Adipose tissue (tissue), 3 donors: ENCODE data around the gene PDAP1. TPM values are rescaled to one million over a fixed set of nuclear protein-coding genes. Genes with fewer than 3 reads are reported as not detected.
"Not testable (repeated sequence)": the region's sequence is repeated elsewhere in the genome, so short reads cannot be mapped to it uniquely, and the experiment has no call there.

Experiments
- H3K27ac ChIP-seq: one replicate; pipeline ENCODE4 v1.5.1; 2013; ENCODE audit warnings: low read depth, low read length
- WGBS, 3 donors: extraction: QIAGEN DNeasy Blood & Tissue Kit; methylation state at CpG; one replicate each; pipeline ENCODE4 v1.1.7; 2013; 5-methylcytosine and 5-hydroxymethylcytosine counted together
- polyA plus RNA-seq, 3 donors: library from polyadenylated mRNA; stranded (reverse); fragments of 200-250 nt; gene quantifications; one replicate each; pipeline ENCODE4 v1.2.3, GENCODE V29; 2013
- donor health status: healthy with polysubstance abuse.
- donor health status: Bipolar disorder and iron deficiency.
- donor health status: healthy.

Gene PDAP1
- polyA plus RNA-seq, 3 donors, result 89.4 to 169 (median 152) TPM

DNA sequence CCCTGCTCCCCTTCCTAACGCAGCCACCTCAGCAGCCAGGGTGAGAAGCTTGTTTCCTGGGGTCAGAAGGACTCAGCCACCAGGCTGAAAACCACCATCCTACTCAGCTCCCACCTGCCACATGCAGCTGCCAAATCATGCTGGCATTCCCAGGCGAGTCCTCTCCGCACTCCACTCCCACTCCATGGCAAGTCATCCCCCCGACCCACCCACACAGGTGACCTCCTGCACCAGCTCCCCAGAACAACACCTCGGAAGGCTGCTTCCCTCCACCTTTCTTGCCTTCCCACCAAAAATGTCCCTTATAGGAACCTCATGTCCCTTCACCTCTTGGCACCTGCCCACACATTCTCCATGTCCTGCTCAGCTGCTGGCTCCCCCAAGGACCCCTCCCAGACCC, 4.6 kb downstream of the PDAP1 start:
- WGBS, 3 donors, result 46 to 93% (median 92%) methylated on average over 5 of the region's 5 CpGs

DNA sequence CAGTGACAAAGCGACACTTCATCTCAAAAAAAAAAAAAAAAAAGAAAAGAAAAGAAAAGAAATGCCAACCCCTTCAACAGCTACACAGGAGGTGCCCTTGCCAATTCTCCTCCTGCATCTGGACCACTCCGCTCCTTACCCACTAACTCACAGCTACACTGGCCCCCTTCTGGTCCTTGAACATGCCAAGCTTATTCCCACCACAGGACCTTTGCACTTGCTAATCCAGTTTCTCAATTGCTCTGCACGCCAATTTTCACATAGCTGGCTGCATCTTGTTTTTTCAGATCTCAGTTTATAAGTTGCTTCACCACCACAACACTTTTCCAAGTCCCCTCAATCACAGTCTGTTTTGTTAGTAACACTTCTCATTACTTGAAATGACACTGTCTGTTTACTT, 5.5 kb downstream of the PDAP1 start:
- 95 to 100% (median 96%) methylated on average over 2 to 3 of the region's 3 CpGs for WGBS, 3 donors
- H3K27ac ChIP-seq, result no peak overlapping the region

More for the DNA sequence above, 4.6 kb downstream of the PDAP1 start:
- H3K27ac ChIP-seq, result no peak overlapping the region

DNA sequence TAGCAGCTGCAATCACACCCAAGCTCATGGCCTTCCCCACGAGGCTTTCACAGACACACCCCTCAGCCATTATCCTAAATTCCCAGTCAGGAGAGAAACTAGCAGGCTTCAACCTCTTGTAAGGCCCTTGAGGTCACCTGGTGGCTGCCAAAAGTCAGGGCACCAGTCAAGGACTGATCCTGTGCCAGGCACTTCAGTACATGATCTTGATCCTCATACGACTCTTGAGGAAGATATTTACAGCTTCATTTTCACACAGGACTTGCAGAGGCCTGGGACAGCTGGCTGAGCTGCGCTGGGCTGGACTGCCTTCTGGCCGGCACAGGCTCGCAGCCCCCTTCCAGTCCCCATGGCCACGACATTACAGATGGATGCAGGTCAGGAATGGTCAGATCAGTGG, 8.8 kb downstream of the PDAP1 start:
- H3K27ac ChIP-seq, result no peak overlapping the region
- 76 to 83% (median 76%) methylated on average over 6 of the region's 6 CpGs for WGBS, 3 donors

DNA sequence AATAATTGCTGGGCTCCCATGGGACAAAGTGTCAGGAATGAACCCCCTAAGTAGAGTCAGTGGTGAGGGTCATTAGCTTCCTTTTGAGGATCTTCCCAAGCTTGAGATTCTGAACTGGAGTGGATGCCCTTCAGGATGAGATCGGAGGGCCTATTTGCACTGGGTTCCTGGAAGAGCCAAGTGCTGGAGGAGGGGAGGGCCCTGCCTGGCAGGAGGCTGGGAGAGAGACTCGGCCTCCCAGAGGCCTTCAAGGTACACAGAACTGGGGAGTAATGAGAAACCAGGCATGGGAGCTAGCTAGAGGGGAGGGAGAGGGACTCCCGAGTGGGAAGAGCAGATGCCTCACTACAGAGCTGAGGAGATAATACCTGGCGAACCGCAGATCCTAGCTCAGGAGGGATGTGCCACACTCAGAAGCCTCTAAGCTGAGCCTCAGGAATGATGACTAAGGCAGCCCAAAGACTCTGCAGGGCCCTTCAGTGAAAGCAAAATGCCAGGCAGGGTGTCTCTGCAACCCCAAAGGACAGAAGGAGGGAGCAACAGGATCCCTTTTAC, 9.4 kb downstream of the PDAP1 start:
- WGBS, 3 donors, result 79 to 80% (median 79%) methylated on average over 5 of the region's 5 CpGs
- no peak overlapping the region for H3K27ac ChIP-seq

DNA sequence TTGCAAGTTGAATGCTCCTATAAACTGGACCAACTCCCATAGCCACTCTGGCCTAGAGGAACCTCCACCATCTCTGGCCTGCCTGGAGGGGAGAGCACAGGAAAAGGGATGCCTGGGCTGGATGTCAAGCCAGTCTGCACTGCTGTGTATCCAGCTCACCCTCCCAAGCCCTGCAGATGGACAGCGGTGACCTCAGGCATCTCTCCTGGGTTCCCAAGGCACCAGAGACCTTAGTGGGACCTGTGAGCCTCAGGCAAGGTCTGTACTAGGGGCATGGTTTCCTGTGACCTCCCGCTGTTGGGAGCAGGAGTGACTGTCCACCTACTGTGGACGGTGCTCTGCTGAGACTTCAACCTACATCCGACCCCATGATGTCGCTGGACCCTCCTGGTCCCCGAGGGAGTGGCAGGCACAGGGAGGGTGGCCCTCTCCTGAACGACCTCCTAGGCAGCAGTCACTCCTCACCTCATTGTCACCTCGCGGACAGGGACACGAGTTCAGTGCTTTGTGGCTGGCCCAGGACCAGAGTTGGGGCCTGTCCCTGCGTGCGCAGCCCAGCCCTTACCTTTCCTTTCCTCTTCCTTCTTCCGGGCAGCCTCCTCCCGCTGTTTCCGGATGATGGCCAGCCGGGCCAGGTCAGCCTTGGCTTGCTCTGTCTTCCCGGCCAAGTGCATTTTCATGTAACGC, 11.0 kb downstream of the PDAP1 start:
- 78 to 85% (median 85%) methylated on average over 18 of the region's 18 CpGs for WGBS, 3 donors
- H3K27ac ChIP-seq, result no peak overlapping the region

DNA sequence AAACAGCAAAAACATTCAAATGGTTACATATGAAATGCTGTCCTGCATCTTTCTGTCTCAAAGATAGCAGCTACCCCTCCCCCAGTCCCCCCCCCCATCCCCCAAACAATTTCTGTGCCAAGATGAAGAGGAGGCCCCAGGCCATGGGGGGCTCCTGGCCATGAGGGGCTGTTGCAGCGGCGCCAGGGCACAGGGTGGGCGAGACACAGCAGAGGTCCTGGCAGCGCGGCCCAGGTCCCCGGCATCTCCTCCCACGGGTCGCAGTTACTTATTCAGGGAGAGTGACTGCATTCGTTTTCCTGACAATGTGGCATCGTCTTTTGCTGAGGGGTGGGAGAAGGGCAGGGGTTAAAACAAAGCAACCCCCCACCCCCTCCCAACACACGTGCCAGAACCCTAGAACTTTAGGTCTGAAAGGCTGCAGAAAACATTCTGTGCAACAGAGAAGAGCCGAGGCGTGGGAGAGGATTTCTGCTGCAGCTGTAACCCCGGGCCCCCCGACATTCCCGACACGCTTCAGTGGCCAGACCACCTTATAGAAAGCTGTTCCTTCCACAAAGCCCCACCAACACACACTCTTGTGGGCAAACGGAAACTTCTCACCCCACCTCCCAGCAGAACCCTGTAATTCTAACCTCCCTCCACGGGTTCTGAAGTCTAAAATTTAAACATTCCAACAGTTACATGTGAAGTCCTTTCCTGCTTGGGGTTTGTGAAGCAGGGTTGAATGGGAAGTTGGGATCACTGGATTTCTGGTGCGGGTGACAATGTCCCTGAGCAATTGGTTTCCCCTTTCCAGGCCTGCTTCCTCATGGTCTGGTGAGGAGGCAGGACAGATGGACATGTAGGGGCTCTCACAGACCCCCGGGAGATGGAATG, 11.7 kb downstream of the PDAP1 start:
- 79 to 80% (median 79%) methylated on average over 21 of the region's 21 CpGs for WGBS, 3 donors
- no peak overlapping the region for H3K27ac ChIP-seq

DNA sequence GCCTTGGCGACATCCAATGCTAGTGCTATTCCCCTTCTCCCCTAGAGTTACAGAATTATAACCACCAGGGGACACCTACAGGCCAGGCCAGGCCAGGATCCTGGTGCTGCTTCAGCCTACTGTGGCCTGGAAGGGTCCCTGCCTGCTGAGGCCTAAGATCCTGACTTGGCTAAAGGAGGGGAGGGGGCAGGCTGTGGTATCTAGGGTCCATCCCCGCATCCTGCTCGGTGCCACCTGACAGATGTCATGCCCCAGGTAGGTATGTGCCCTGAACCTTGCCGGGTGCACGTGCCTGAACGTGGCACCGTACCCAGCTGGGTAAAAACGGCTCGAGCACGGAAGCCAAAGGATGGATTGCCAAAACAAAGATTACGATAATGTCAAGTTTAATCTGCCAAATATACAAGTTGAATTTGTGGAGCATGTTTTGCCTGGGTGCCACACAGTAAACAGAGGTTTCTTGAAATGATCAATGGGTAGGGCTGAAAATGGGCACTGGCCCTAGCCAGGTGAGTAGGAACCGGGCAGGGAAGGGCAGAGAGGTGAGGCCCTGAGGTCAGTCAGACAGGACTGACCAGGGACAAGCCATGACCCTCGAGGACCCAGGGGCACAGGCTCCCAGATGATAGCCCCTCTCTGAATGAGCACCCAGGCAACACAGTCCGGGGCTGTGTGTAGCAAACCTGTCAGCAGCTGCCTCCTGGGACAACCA, 12.6 kb downstream of the PDAP1 start:
- H3K27ac ChIP-seq, result no peak overlapping the region
- 81 to 87% (median 83%) methylated on average over 14 of the region's 14 CpGs for WGBS, 3 donors

DNA sequence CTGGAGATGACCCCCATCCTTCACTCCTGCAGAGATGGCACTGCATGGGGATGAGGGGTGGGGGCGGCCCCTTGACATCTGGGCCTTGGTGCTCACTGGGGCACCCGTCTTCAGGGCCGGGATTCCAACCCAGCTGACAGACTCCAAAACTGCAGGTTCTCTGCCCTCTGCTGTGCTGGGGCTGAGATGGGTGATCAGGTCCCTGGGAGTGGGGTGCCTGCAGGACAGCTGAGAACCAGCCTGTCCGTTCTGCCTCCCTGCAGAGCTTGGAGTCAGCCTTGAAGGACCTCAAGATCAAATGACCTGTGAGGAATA, 14.3 kb downstream of the PDAP1 start:
- H3K27ac ChIP-seq, result no peak overlapping the region
- 88 to 98% (median 89%) methylated on average over 4 of the region's 4 CpGs for WGBS, 3 donors

DNA sequence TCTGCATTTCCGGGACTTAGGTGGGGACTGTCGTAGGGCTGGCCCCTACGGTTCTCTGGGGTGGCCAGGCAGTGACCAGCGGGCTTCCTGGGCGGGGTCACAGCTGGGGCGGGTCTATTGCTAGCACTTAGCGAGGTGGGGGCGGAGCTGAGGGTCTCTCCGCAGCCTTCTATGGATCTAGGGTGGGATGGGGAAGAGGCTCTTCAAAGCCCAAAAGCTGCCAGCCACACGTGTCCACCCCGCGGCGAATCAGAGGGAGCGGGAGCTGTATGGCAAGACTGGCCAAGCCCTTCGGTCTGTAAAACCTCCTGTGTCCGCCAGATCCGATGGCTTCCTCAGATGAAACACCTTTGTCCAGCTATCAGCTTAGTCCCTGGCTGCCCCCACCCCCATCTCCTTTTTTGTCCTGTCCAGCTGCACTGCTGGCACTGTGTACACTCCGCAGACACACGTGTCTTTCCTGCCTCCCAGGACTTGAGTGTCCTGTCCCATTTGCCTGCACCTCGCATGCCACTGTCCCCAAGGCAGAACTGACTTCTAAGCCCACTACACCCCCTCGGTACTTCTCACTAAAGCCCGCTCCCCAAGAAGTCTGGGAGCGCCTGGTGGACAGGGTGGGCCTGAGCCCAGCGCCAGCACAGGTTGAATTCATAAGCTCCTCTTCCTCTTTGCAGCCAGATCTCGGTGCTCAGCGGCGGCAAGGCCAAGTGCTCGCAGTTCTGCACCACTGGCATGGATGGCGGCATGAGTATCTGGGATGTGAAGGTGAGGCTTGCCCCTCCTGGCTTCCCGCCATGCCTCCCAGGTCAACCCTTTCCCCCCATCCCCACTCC, 14.8 kb downstream of the PDAP1 start:
- no peak overlapping the region for H3K27ac ChIP-seq
- 30 to 61% (median 50%) methylated on average over 30 of the region's 30 CpGs for WGBS, 3 donors

DNA sequence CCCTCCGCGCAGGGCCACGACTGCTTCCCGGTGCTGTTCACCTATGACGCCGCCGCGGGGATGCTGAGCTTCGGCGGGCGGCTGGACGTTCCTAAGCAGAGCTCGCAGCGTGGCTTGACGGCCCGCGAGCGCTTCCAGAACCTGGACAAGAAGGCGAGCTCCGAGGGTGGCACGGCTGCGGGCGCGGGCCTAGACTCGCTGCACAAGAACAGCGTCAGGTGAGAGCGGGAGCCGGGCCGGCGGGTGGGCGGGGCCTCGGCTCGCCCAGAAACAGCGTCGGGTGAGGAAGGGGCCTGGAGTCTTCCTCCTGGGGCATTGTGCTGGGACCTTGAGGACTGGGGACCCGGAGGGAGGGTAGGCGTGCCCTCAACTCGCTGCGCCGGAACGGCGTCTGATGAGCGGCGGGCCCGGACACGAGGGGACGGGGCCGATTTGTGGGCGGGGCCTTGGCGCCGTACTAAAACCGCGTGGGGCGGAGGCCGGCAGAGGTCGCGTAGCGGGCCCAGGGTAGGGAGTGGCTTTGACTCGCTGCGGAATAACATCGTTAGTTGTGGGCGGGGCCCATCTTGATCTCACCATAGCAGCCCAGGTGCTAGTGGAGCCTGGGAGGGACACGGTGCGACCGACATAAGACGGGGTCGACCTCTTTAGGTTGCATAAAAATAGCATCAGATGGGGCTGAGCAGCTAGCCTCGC, 15.6 kb downstream of the PDAP1 start:
- H3K27ac ChIP-seq, result peak overlapping the region; percentile 13
- WGBS, 3 donors, result 2 to 13% (median 9%) methylated on average over 67 to 68 of the region's 68 CpGs

DNA sequence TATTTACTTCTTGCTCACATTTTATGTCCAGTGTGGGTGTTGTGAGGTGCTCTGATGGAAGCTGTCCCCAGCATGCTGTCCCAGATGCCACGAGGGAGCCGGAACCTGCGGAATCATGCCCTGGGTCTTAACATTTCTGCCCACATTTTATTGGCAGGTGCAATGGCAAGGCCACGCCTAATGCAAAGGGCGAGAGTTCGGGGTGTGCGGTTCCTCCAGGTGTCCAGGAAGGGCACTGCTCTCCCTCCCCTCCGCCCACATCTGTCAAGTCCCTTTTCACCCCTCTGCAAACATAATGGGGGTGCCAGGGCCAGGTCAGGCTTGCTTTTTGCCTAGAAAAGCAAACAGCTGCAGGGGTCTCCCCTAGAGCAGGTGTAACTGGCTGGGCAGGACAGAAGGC, 16.4 kb downstream of the PDAP1 start:
- H3K27ac ChIP-seq, result no peak overlapping the region
- 64 to 92% (median 86%) methylated on average over 8 of the region's 8 CpGs for WGBS, 3 donors

DNA sequence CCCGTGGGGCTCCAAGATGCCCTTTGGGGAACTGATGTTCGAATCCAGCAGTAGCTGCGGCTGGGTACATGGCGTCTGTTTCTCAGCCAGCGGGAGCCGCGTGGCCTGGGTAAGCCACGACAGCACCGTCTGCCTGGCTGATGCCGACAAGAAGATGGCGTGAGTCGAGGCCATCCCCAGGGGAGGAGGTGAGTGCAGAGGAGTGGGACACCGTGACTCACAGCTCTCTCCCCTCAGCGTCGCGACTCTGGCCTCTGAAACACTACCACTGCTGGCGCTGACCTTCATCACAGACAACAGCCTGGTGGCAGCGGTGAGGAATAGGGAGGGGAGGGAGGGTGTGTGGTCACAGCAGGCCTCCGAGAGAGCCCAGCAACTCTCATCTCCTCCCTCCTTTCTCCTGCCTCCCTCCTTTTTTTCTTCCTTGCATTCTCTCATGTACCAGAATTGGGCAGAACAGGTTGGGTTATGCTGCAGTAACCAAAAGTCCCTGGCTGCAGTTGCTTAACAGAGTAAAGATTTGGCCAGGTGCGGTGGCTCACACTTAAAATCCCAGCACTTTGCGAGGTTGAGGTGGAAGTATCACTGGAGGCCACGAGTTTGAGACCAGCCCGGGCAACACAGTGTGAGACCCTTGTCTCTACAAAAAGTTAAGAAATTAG, 17.3 kb downstream of the PDAP1 start:
- no peak overlapping the region for H3K27ac ChIP-seq
- WGBS, 3 donors, result 92 to 94% (median 93%) methylated on average over 20 to 23 of the region's 23 CpGs

DNA sequence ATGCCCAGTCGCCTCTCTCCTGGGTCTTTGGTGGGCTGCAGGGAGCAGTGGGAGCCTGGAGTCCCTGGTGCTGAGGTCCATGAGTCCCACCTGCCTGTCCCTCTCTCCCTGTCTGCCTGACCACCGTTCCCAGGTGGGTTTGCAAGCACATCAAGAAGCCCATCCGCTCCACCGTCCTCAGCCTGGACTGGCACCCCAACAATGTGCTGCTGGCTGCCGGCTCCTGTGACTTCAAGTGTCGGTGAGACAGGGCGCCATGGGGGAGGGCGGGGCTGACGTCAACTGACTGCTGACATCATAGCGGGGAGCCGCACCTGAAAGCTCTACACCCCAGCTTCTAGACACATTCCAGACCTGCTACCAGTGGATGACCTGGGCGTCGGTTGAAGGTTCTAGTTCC, 18.6 kb downstream of the PDAP1 start:
- no peak overlapping the region for H3K27ac ChIP-seq
- WGBS, 3 donors, result 90 to 91% (median 91%) methylated on average over 13 of the region's 13 CpGs

DNA sequence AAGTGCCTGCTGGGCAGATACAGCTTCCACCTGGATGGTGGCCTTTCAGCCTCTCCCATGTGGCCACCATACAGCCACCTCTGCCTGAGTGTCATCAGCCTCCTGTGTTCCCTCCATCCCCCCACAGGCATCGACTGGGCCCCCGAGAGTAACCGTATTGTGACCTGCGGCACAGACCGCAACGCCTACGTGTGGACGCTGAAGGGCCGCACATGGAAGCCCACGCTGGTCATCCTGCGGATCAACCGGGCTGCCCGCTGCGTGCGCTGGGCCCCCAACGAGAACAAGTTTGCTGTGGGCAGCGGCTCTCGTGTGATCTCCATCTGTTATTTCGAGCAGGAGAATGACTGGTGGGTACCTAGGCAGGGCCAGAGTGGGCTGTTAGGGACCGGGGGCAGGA, 20.5 kb downstream of the PDAP1 start:
- no peak overlapping the region for H3K27ac ChIP-seq
- WGBS, 3 donors, result 94 to 96% (median 95%) methylated on average over 20 of the region's 20 CpGs

DNA sequence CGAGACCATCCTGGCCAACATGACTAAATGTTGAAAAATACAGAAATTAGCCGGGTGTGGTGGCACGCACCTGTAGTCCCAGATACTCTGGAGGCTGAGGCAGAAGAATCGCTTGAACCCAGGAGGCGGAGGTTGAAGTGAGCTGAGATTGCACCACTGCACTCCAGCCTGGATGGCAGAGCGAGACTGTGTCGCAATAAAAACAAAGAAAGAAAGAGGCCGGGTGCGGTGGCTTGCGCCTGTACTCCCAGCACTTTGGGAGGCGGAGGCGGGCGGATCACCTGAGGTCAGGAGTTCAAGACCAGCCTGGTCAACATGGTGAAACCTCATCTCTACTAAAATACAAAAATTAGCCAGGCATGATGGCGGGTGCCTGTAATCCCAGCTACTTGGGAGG, 21.2 kb downstream of the PDAP1 start:
- not testable (repeated sequence) for H3K27ac ChIP-seq
- 84 to 99% (median 86%) methylated on average over 14 of the region's 14 CpGs for WGBS, 3 donors

DNA sequence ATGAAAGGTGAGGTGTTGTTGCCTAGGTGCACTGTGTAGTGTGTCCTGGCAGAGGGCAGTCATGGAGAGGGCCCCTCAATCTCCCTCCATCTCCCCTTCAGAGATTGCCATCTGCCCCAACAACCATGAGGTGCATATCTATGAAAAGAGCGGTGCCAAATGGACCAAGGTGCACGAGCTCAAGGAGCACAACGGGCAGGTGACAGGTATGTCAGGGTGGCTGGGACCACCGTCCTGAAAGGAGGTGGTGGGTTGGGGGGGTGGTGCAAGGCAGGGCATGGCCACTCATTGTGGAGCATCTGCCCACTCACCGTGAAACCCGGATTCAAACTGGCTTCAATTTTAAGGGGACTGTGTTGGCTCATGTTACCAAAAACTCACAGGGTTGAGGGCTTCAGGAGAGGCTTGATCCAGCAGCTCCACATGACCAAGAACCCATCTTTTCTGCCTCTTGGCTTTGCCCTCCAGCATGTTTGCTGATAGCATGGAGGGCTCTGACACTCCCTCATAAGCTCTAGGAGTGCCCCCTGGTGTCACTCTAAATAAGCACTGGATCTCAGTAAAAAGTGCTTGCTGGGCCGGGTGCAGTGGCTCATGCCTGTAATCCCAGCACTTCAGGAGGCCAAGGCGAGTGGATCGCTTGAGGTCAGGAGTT, 21.7 kb downstream of the PDAP1 start:
- H3K27ac ChIP-seq, result no peak overlapping the region
- WGBS, 3 donors, result 89 to 92% (median 89%) methylated on average over 9 of the region's 9 CpGs

DNA sequence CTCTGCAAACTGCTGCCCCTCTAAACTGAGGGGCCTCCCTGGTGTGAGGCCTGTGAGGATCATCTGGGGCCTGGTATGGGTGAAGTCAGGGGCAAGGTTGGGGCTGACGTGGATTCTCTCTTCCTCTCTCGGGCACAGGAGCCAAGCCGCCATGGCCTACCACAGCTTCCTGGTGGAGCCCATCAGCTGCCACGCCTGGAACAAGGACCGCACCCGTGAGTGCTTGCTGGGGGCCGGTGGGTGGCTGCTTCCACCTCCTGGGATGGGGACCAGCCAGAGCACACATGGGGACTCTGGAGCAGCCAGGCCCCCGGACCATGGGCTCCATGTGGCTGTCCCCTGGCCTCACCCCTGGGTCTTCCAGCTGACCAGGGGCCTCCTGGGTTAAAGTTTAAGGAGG, 22.8 kb downstream of the PDAP1 start:
- no peak overlapping the region for H3K27ac ChIP-seq
- 62 to 90% (median 63%) methylated on average over 8 of the region's 8 CpGs for WGBS, 3 donors
